HUDEP-2 (cell line): Measurements from ENCODE around the gene SERINC5.

Source experiments
- DNase-seq, 76 experiments: peaks; one replicate each; lab custom pipeline; 2025; ENCODE audit not compliant: unreplicated experiment in 76 of 76; lab: John Stamatoyannopoulos, UW

SERINC5 gene

GRCh38 chr5:80072103-80073073 is 183.5 kb downstream of the SERINC5 start:
- no peak for DNase-seq

GRCh38 chr5:80071510-80072021 is 184.3 kb downstream of the SERINC5 start:
- DNase-seq, result no peak

GRCh38 chr5:80070338-80071056 is 185.4 kb downstream of the SERINC5 start:
- DNase-seq, result no peak

GRCh38 chr5:80069918-80070318 is 185.9 kb downstream of the SERINC5 start:
- DNase-seq, result no peak

GRCh38 chr5:80069251-80069800 is 186.5 kb downstream of the SERINC5 start:
- no peak for DNase-seq

GRCh38 chr5:80068775-80069174 is 187.1 kb downstream of the SERINC5 start:
- DNase-seq, result no peak

- no peak for DNase-seq
Observed at GRCh38 chr5:80068246-80068636, 187.6 kb downstream of the SERINC5 start.

GRCh38 chr5:80067531-80068245 is 188.2 kb downstream of the SERINC5 start:
- no peak for DNase-seq

- no peak for DNase-seq
Observed at GRCh38 chr5:80067016-80067415, 188.8 kb downstream of the SERINC5 start.

- DNase-seq, result no peak
Observed at GRCh38 chr5:80064124-80064523, 191.7 kb downstream of the SERINC5 start.
